Mesendoderm (in vitro differentiated cells): Measurements from ENCODE around the gene BNIP5.
A peak's percentile ranks its signal among the peaks of the same experiment; 100 is the strongest.

Source experiments
- DNase-seq: peaks from one replicate; pipeline ENCODE4 v3.0.0; 2013
- H2AK5ac ChIP-seq: 2 replicates; pipeline ENCODE4 v1.6.1; 2013; ENCODE audit warnings: low read length, inconsistent platforms
- H2BK120ac ChIP-seq: 2 replicates; pipeline ENCODE4 v1.6.1; 2013; ENCODE audit warnings: low read depth, mild to moderate bottlenecking, low read length, moderate library complexity, mixed read lengths
- H2BK15ac ChIP-seq: replicated peaks from 2 replicates; pipeline ENCODE4 v1.6.1; 2013; ENCODE audit warnings: low read depth, mild to moderate bottlenecking, moderate library complexity
- H2BK5ac ChIP-seq: 2 replicates; pipeline ENCODE4 v1.6.1; 2013; ENCODE audit warnings: low read length, inconsistent platforms
- H3K18ac ChIP-seq: 2 replicates; pipeline ENCODE4 v1.6.1; 2013; ENCODE audit warnings: mild to moderate bottlenecking, low read length, mixed read lengths
- H3K23ac ChIP-seq: one replicate; pipeline ENCODE4 v1.6.1; 2013; ENCODE audit warnings: low read length
- H3K27ac ChIP-seq: 2 replicates; pipeline ENCODE4 v1.5.1; 2013; ENCODE audit warnings: low read depth, mild to moderate bottlenecking, inconsistent platforms, low read length, moderate library complexity
- H3K27me3 ChIP-seq: 2 replicates; pipeline ENCODE4 v1.6.1; 2013; ENCODE audit warnings: low read length, control low read depth, mild to moderate bottlenecking, inconsistent platforms; ENCODE audit not compliant: insufficient read depth, poor library complexity
- H3K36me3 ChIP-seq: 2 replicates; pipeline ENCODE4 v1.6.1; 2013; ENCODE audit warnings: low read length, inconsistent platforms; ENCODE audit not compliant: control insufficient read depth, insufficient read depth
- H3K4ac ChIP-seq: one replicate; pipeline ENCODE4 v1.6.1; 2013; ENCODE audit warnings: low read depth, mild to moderate bottlenecking, low read length, moderate library complexity
- H3K4me1 ChIP-seq: 2 replicates; pipeline ENCODE4 v1.6.1; 2013; ENCODE audit warnings: low read depth, low read length, inconsistent platforms; ENCODE audit not compliant: control insufficient read depth
- H3K4me2 ChIP-seq: 2 replicates; pipeline ENCODE4 v1.6.1; 2013; ENCODE audit warnings: low read length
- H3K4me3 ChIP-seq: 2 replicates; pipeline ENCODE4 v1.5.1; 2013; ENCODE audit warnings: mild to moderate bottlenecking, low read length
- H3K56ac ChIP-seq: one replicate; pipeline ENCODE4 v1.6.1; 2013; ENCODE audit warnings: low read length
- H3K79me1 ChIP-seq: 2 replicates; pipeline ENCODE4 v1.6.1; 2013; ENCODE audit warnings: low read length, inconsistent platforms
- H3K79me2 ChIP-seq: 2 replicates; pipeline ENCODE4 v1.6.1; 2013; ENCODE audit warnings: mild to moderate bottlenecking, low read length; ENCODE audit not compliant: control insufficient read depth, insufficient read depth
- H3K9ac ChIP-seq: 2 replicates; pipeline ENCODE4 v1.6.1; 2013; ENCODE audit warnings: low read length, inconsistent platforms
- H4K5ac ChIP-seq: one replicate; pipeline ENCODE4 v1.6.1; 2013; ENCODE audit warnings: low read length
- H4K8ac ChIP-seq: one replicate; pipeline ENCODE4 v1.6.1; 2013; ENCODE audit warnings: low read depth, mild to moderate bottlenecking, control low read depth, low read length, moderate library complexity
- WGBS: extraction: QIAGEN DNeasy Blood & Tissue Kit; methylation state at CpG from one replicate; pipeline ENCODE4 v1.1.7; 2013; ENCODE audit warnings: low lambda C conversion rate, missing lambda C conversion rate; ENCODE audit not compliant: insufficient coverage; ENCODE audit errors: extremely low coverage; 5-methylcytosine and 5-hydroxymethylcytosine counted together

BNIP5 gene

DNA sequence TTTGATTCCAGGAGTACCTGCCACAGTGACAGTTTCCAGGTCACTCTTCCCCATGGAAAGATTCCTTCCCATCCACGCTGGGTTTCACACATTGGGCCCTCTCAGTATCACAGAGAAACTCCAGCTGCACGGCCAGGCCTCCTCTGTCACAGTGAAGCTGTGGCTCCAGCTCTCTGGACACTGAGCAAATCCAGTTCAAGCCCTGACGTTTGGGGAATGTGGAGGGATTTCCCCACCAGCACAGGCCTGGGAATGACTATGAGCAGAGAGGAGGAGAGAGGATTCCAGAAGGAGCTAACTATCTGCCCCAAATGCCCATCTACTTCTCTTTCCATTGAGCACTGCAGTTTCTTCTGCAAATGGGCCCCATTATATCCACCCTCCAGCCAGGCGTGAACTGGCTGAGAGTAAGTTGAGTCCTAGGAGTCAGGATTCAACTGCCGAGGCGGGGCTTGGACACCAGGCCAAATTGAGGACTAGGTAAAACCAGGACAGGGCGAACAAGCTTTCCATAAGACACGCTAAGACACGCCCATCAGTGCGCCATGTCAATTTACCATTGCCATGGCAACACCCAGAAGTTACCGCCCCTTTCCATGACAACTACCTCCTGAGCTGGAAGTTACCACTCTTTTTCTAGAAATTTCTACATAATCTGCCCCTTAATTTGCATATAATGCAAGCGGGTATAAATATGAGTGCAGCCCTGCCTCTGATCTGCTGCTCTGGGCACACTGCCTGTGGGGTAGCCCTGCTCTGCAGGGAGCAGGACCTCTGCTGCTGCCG lies 9.2 kb upstream of the BNIP5 start:
- Histone ChIP-seq H3K27me3 (no peaks in the 10 kb centered on the region), H2BK15ac (no peak overlapping the region), H3K4me1 (no peaks in the 10 kb centered on the region), H4K8ac (no peak overlapping the region), H3K36me3 (no peaks in the 10 kb centered on the region), H3K79me1 (no peaks in the 10 kb centered on the region), H2AK5ac (no peak overlapping the region), H3K23ac (no peak overlapping the region), H3K56ac (no peak overlapping the region), H3K4me3 (no peak overlapping the region), H3K79me2 (no peaks in the 10 kb centered on the region), H4K5ac (no peak overlapping the region), H3K27ac (no peak overlapping the region), H3K4ac (no peak overlapping the region), H3K4me2 (no peak overlapping the region), H3K9ac (no peak overlapping the region), H2BK5ac (no peak overlapping the region), H2BK120ac (no peak overlapping the region), H3K18ac (no peak overlapping the region)
- WGBS, result no CpG with 5 or more reads among the region's 13 CpGs
- peak; percentile 63 for DNase-seq

GRCh38 chr6:36343109-36343680 lies 6.5 kb upstream of the BNIP5 start:
- Histone ChIP-seq H2AK5ac (no peak overlapping the region), H2BK120ac (no peak overlapping the region), H3K4me1 (no peaks in the 10 kb centered on the region), H3K79me2 (no peaks in the 10 kb centered on the region), H3K18ac (no peak overlapping the region), H3K56ac (no peak overlapping the region), H2BK15ac (no peak overlapping the region), H4K5ac (no peak overlapping the region), H3K4me2 (no peak overlapping the region), H3K23ac (no peak overlapping the region), H3K4me3 (no peak overlapping the region), H4K8ac (no peak overlapping the region), H2BK5ac (no peak overlapping the region), H3K79me1 (no peaks in the 10 kb centered on the region), H3K4ac (no peak overlapping the region), H3K27ac (no peak overlapping the region), H3K9ac (no peak overlapping the region), H3K36me3 (no peaks in the 10 kb centered on the region), H3K27me3 (peaks cover 3% of the 10 kb centered on the region)
- no CpG with 5 or more reads among the region's 5 CpGs for WGBS
- DNase-seq, result no peak

GRCh38 chr6:36340618-36341454 lies 4.1 kb upstream of the BNIP5 start:
- Histone ChIP-seq H3K79me1 (no peaks in the 10 kb centered on the region), H3K18ac (no peak overlapping the region), H2BK15ac (no peak overlapping the region), H3K4me2 (peak overlapping the region; percentile 91), H3K23ac (peak overlapping the region; percentile 30), H3K27ac (no peak overlapping the region), H2AK5ac (no peak overlapping the region), H3K36me3 (no peaks in the 10 kb centered on the region), H2BK5ac (no peak overlapping the region), H2BK120ac (no peak overlapping the region), H3K9ac (peak overlapping the region; percentile 57), H3K79me2 (no peaks in the 10 kb centered on the region), H3K56ac (peak overlapping the region; percentile 79), H3K4ac (no peak overlapping the region), H4K8ac (no peak overlapping the region), H3K4me1 (no peaks in the 10 kb centered on the region), H3K4me3 (no peak overlapping the region), H4K5ac (no peak overlapping the region), H3K27me3 (peaks cover 3% of the 10 kb centered on the region)
- DNase-seq, result peak; percentile 79
- WGBS, result no CpG with 5 or more reads among the region's 36 CpGs

DNA sequence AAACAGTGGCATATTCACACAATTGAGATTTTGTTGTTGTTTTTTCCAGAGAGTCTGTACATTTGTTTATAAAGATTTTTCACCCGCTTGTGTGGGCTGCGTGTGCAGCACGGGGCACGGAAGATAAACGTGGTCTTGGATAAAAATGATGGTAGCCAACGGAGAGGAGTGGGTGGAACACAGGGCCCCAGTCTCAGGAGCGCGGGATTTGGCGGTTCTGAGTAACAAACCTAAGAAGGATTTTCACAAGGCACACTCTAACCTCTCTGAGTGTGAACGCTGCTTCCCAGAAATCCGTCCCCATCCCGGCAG lies 3.6 kb upstream of the BNIP5 start:
- Histone ChIP-seq H3K56ac (no peak overlapping the region), H3K9ac (no peak overlapping the region), H3K79me2 (no peaks in the 10 kb centered on the region), H3K18ac (no peak overlapping the region), H2AK5ac (no peak overlapping the region), H3K79me1 (no peaks in the 10 kb centered on the region), H3K4me1 (no peaks in the 10 kb centered on the region), H4K5ac (no peak overlapping the region), H3K27ac (no peak overlapping the region), H3K27me3 (peaks cover 3% of the 10 kb centered on the region), H2BK120ac (no peak overlapping the region), H2BK5ac (no peak overlapping the region), H3K4me3 (no peak overlapping the region), H3K4me2 (no peak overlapping the region), H3K36me3 (no peaks in the 10 kb centered on the region), H3K4ac (no peak overlapping the region), H2BK15ac (no peak overlapping the region), H4K8ac (no peak overlapping the region), H3K23ac (no peak overlapping the region)
- DNase-seq, result no peak
- whole genome bisulfite sequencing, result no CpG with 5 or more reads among the region's 12 CpGs

DNA sequence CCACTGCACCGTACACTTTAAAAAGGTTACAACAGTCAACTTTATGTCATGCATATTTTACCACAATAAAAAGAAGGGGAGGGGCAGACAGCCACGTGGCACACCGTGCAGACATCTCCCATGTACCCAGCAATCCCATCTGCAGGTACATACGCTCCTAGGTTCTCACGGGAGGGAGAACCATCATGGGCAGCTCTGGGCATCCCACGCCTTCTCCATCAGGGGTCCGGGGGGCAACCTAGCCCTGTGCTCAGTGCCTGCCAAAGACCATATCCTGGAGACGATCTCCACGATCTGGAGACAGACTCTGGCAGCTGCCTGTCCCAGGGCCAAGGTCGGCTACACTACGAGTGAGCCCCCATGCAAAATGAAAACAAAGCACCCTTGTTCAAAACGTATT lies 2.5 kb upstream of the BNIP5 start:
- Histone ChIP-seq H3K4me3 (no peak overlapping the region), H3K27ac (no peak overlapping the region), H3K4ac (no peak overlapping the region), H3K27me3 (peaks cover 3% of the 10 kb centered on the region), H3K23ac (no peak overlapping the region), H3K4me1 (no peaks in the 10 kb centered on the region), H3K9ac (no peak overlapping the region), H3K79me1 (no peaks in the 10 kb centered on the region), H2BK15ac (no peak overlapping the region), H3K36me3 (no peaks in the 10 kb centered on the region), H2BK120ac (no peak overlapping the region), H2AK5ac (no peak overlapping the region), H4K8ac (no peak overlapping the region), H3K4me2 (no peak overlapping the region), H4K5ac (no peak overlapping the region), H3K56ac (no peak overlapping the region), H3K79me2 (no peaks in the 10 kb centered on the region), H2BK5ac (no peak overlapping the region), H3K18ac (no peak overlapping the region)
- DNase-seq, result no peak
- no CpG with 5 or more reads among the region's 12 CpGs for WGBS
